ENCODE data around the gene ATP23.

ATP23 gene

GRCh38 chr12:57941165-57941894 is at the start of gene ATP23:
Gene ATP23, plus strand, starts transcription at chr12:57941567. Its CDS starts 135 bp downstream, at chr12:57941702.
- H3K4me3 ChIP-seq (ENCODE audit: low read length), result peak within 1 kb of the TSS; percentile 89
- no peaks in the 10 kb centered on the region; the same call in 1 of the 2 replicates for H4K20me1 ChIP-seq (ENCODE audit: insufficient read depth, low read length)
- no peaks in the 10 kb centered on the region for H3K9me3 ChIP-seq (ENCODE audit: insufficient read depth, low read length)
- H3K27me3 ChIP-seq (ENCODE audit: low read depth, low read length), result no peaks in the 10 kb centered on the region
- peak within 1 kb of the TSS; percentile 83 for H3K9ac ChIP-seq (ENCODE audit: low read length)
- peaks cover 14% of the 10 kb centered on the region for H3K4me1 ChIP-seq (ENCODE audit: low read length)
- H2AFZ ChIP-seq (ENCODE audit: low read depth, low read length), result peak within 1 kb of the TSS; percentile 66
- no peaks in the 10 kb centered on the region for H3K36me3 ChIP-seq (replicated peaks; ENCODE audit: low read depth, low read length)
- H3K79me2 ChIP-seq (ENCODE audit: low read length), result peaks cover 7% of the 10 kb centered on the region
- peak within 1 kb of the TSS; percentile 64 for H3K27ac ChIP-seq (ENCODE audit: low read length)
- peak within 1 kb of the TSS; percentile 95 for H3K4me2 ChIP-seq (ENCODE audit: low read length)
- TF ChIP-seq CTCF (IDR thresholded peaks at IDR 0.05; ENCODE audit: low read depth, low read length), result no peak
- no peak for TF ChIP-seq EZH2phosphoT487 (IDR thresholded peaks at IDR 0.05; ENCODE audit: low read depth)

- Histone ChIP-seq H3K9ac (ENCODE audit: low read length) (no peak overlapping the region), H3K9me3 (ENCODE audit: insufficient read depth, low read length) (no peaks in the 10 kb centered on the region), H2AFZ (ENCODE audit: low read depth, low read length) (no peak overlapping the region), H3K4me3 (ENCODE audit: low read length) (no peak overlapping the region), H3K27me3 (ENCODE audit: low read depth, low read length) (no peaks in the 10 kb centered on the region), H3K27ac (ENCODE audit: low read length) (no peak overlapping the region), H3K36me3 (replicated peaks; ENCODE audit: low read depth, low read length) (no peaks in the 10 kb centered on the region), H4K20me1 (ENCODE audit: insufficient read depth, low read length) (no peaks in the 10 kb centered on the region), H3K79me2 (ENCODE audit: low read length) (no peaks in the 10 kb centered on the region), H3K4me1 (ENCODE audit: low read length) (peaks cover 38% of the 10 kb centered on the region), H3K4me2 (ENCODE audit: low read length) (no peak overlapping the region)
- TF ChIP-seq CTCF (IDR thresholded peaks at IDR 0.05; ENCODE audit: low read depth, low read length), result no peak
- no peak for TF ChIP-seq EZH2phosphoT487 (IDR thresholded peaks at IDR 0.05; ENCODE audit: low read depth)
Observed at GRCh38 chr12:57892232-57892972, 49.0 kb upstream of the ATP23 start.

- Histone ChIP-seq H3K9me3 (ENCODE audit: insufficient read depth, low read length) (no peaks in the 10 kb centered on the region), H3K4me2 (ENCODE audit: low read length) (no peak overlapping the region), H4K20me1 (ENCODE audit: insufficient read depth, low read length) (no peaks in the 10 kb centered on the region), H3K9ac (ENCODE audit: low read length) (no peak overlapping the region), H3K36me3 (replicated peaks; ENCODE audit: low read depth, low read length) (no peaks in the 10 kb centered on the region), H3K4me1 (ENCODE audit: low read length) (peaks cover 44% of the 10 kb centered on the region), H3K4me3 (ENCODE audit: low read length) (no peak overlapping the region), H3K27me3 (ENCODE audit: low read depth, low read length) (no peaks in the 10 kb centered on the region), H3K79me2 (ENCODE audit: low read length) (no peaks in the 10 kb centered on the region), H2AFZ (ENCODE audit: low read depth, low read length) (0 out of 2 replicates have a peak overlapping the region, but pooled peaks have one; percentile 15), H3K27ac (ENCODE audit: low read length) (no peak overlapping the region)
- TF ChIP-seq CTCF (IDR thresholded peaks at IDR 0.05; ENCODE audit: low read depth, low read length), result no peak
- TF ChIP-seq EZH2phosphoT487 (IDR thresholded peaks at IDR 0.05; ENCODE audit: low read depth), result no peak
Observed at GRCh38 chr12:57893431-57894353, 47.7 kb upstream of the ATP23 start.

All from OCI-LY3 (cell line).